ENCODE results near the gene ITGA4.

GRCh38 chr2:181574321-181574720 lies 117.1 kb downstream of the ITGA4 start:
- TF ChIP-seq CTCF (IDR thresholded peaks at IDR 0.05) (no peak), POLR2A (IDR thresholded peaks at IDR 0.05) (no peak)

All from Peyer's patch (tissue), 4 donors.